Astrocyte of the hippocampus (primary cell): ENCODE measurements around the gene TUBGCP3.
"Not testable (repeated sequence)": the region's sequence is repeated elsewhere in the genome, so short reads cannot be mapped to it uniquely, and the experiment has no call there.

ENCODE experiments used
- DNase-seq: peaks from one replicate; pipeline ENCODE4 v3.0.0; 2011; ENCODE audit warnings: low read depth, low spot score

The TUBGCP3 gene, protein sequence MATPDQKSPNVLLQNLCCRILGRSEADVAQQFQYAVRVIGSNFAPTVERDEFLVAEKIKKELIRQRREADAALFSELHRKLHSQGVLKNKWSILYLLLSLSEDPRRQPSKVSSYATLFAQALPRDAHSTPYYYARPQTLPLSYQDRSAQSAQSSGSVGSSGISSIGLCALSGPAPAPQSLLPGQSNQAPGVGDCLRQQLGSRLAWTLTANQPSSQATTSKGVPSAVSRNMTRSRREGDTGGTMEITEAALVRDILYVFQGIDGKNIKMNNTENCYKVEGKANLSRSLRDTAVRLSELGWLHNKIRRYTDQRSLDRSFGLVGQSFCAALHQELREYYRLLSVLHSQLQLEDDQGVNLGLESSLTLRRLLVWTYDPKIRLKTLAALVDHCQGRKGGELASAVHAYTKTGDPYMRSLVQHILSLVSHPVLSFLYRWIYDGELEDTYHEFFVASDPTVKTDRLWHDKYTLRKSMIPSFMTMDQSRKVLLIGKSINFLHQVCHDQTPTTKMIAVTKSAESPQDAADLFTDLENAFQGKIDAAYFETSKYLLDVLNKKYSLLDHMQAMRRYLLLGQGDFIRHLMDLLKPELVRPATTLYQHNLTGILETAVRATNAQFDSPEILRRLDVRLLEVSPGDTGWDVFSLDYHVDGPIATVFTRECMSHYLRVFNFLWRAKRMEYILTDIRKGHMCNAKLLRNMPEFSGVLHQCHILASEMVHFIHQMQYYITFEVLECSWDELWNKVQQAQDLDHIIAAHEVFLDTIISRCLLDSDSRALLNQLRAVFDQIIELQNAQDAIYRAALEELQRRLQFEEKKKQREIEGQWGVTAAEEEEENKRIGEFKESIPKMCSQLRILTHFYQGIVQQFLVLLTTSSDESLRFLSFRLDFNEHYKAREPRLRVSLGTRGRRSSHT

DNA sequence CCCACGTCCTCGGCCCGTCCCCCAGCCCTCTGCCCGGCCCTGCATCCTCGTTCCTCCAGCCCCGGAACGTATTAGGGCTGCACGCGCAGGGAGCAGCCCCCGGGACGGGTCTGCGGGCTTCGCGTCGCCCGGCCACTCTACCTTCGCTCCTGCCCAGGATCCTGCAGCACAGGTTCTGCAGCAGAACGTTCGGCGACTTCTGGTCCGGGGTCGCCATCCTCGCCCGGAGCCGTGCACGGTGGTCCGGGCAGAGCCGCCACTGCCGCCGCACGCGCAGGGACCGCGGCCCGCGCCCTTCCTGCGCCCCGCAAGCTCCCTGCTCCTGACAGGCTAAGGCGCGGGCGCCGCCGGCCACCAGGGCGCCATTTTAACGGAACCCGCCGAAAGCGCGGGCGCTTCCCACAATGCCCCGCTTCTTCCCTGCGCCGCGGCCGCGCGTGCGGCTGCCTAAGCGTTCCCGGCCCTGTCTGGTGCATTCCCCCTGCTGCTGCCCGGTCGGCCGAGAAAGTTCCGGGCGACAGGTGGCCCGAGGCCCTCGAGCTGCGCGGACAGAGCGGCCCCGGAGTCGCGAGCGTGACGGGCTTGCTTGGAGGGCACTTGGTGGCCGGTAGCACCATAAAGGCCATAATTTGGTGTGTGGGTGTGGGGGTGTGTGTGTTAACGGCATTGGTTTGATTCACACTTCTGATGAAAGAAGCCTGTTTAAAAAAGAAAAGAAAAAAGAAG, at the start of gene TUBGCP3:
TSS of gene TUBGCP3 (minus strand) at position 390 of the 726 bp plus-strand sequence. CDS start at position 217, 173 bp downstream.
- peak; percentile 94 for DNase-seq

GRCh38 chr13:112637017-112637801, 49.3 kb upstream of the TUBGCP3 start:
- DNase-seq, result no peak

DNA sequence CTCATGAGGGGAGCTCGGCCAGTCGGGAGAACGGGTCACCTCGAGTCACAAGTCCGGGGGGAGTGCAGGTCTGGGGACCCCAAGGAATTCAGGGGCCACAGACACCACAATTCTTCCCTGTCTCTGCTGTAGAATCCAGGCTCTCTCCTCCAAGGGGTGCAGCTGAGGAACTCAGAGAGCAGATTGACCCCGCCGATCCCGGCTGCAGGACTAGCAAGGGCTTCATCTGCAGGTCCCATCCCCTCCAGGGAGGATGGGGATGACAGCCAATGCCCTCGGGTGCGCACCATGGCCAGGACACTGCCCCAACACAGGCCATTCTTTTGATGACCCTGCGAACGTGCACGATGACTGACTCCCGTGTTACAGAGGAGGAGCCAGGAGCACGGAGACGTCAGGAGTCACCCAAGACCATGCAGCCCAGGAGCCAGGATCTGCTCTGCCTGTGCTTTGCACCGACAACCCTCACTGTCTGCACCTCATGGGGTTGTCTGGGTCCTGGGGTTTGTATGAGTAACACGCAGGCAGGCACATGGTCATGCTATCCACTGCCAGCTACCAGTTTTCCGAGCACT, 48.5 kb upstream of the TUBGCP3 start:
- DNase-seq, result no peak

GRCh38 chr13:112635323-112635722, 47.4 kb upstream of the TUBGCP3 start:
- DNase-seq, result no peak

DNA sequence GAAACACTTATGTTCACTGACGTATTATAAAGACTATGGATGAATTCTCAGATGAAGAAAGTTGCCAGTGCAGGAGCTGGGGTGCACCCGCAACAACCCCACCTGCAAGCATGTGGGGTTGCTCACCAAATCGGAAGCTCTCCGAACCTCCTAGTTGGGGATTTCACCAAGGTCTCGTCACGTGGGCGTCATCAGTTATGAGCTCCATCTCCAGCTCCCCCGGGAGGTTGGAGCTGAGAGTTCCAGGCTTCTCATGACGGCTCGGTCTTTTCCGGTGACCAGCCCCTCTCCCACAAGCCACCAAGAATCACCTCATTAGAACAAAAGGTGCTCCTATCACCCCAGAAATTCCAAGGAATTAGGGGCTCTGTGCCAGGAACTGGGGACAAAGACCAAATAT, 46.1 kb upstream of the TUBGCP3 start:
- DNase-seq, result no peak

GRCh38 chr13:112630226-112630625, 42.3 kb upstream of the TUBGCP3 start:
- not testable (repeated sequence) for DNase-seq

DNA sequence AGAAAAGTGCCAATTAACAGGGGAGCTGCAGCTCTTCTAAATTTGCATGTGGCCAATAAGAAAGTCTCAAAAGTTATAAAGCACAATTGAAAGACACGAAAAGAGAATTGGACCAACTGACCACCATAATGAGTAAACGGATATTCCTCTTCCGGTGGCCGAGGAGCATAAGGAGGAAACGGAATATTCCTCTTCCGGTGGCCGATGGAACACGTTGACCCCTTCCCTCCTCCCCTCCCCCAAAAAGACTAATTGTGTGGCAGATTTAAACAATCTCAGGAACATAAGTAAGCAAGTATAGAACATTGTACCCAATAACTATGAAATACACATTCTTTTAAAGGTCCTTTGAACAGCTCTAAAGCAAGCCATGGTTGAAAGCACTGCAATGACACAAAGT, 41.2 kb upstream of the TUBGCP3 start:
- DNase-seq, result no peak

DNA sequence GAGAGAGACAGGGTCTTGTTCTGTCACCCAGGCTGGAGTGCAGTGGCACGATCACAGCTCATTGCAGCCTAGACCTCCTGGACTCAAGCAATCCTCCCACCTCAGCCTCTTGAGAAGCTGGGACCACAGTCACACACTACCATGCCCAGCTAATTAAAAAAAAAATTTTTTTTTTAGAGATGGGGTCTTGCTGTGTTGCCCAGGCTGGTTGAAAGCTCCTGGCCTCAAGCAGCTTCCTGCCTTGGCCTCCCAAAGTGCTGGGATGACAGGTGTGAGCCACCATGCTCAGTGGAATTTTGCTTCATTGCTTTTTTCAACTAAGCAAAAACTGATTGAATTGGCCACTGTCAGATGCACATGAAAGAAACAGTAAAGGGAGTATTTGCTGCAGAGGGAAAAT, 39.7 kb upstream of the TUBGCP3 start:
- DNase-seq, result not testable (repeated sequence)

DNA sequence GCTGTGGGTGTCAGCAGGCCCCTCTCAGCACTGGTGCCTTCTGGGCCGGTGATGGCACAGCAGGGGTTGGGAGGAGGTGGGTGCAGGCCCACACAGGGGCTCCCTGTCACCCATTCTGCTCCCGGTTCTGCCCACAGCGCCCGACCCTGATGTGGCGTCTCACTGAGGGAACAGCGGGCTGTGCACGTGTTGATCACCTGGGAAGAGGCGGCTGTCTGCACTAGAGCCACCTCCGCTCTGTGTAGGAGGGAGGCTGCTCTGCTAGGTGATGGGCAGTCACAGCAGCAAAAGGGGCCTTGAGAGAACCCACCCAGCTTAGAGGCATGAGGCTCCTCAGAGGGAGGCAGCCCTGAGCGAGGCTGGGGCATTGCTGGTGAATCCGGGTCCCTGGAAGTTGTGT, 39.2 kb upstream of the TUBGCP3 start:
- DNase-seq, result no peak

DNA sequence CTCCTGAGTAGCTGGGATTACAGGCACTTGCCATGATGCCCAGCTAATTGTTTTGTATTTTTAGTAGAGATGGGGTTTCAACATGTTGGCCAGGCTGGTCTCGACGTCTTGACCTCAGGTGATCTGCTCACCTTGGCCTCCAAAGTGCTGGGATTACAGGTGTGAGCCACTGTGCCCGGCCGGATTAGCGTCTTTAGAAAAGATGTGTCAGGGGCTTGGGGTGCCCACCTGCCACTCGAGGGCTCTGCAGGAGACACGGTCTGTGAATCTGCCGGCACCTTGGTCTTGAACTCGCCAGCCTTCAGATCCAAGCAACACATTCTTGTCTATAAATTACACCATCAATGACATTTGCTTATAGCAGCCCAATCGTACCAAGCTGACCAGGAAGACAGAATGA, 38.8 kb upstream of the TUBGCP3 start:
- no peak for DNase-seq

GRCh38 chr13:112626124-112626523, 38.2 kb upstream of the TUBGCP3 start:
- DNase-seq, result no peak

DNA sequence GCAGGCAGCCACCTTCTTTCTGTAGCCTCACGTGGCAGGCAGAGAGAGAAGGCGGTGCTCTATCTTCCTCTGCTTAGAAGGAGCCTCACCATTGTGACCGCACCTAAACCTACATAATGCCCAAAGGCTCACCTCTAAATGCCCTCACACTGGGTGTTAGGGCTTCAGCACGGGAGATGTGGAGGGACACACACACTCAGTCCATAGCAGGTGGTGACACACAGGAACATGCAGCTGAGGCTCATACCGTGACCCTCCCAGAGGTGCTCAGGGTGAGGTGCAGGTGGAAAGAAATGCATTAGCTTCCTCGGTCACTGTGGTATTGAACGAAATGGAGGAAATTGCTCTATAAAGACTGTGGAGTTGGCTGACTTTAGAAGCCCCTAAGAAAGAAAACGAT, 37.7 kb upstream of the TUBGCP3 start:
- DNase-seq, result no peak

- no peak for DNase-seq
These were observed 36.9 kb upstream of the TUBGCP3 start for GRCh38 chr13:112624602-112625430.

- DNase-seq, result no peak
These were observed 36.1 kb upstream of the TUBGCP3 start for GRCh38 chr13:112624040-112624439.

- no peak for DNase-seq
These were observed 35.2 kb upstream of the TUBGCP3 start for GRCh38 chr13:112623051-112623711.

- no peak for DNase-seq
These were observed 34.4 kb upstream of the TUBGCP3 start for GRCh38 chr13:112622375-112622774.

- peak; percentile 71 for DNase-seq
These were observed 32.0 kb upstream of the TUBGCP3 start for GRCh38 chr13:112619730-112620631.

DNA sequence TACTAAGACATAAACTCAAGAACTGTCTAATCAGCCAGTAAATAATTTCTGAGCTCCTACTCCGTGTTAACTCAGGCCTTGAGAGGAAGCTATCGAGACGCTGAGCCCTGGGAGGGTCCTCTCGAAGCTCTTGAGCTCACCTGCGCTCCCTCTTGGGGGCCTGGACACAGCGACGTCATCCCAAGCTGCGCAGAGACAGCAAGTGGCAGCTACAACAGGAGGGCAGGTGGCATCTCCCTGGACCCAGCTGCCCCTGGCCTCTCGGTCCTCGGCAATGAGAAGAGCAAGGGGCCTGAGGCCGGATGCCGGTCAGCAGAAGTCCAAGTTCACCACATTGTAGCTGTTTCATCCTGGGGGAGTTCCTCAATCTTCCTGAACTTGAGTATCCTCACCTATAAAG, 30.5 kb upstream of the TUBGCP3 start:
- no peak for DNase-seq
